HEK293 (cell line): Measurements from ENCODE around the gene PRLHR.

ENCODE experiments used
- GLI4 ChIP-seq: fragments of 450-650 bp; formaldehyde crosslinking; IDR thresholded peaks from 2 replicates; pipeline ENCODE4 v1.5.1; 2016; ENCODE audit warnings: missing biosample characterization, missing genetic modification characterization
- KLF9 ChIP-seq: fragments of 450-650 bp; formaldehyde crosslinking; IDR thresholded peaks from 2 replicates; pipeline ENCODE4 v1.5.1; 2016; ENCODE audit warnings: missing biosample characterization, missing genetic modification characterization, low read depth
- OVOL3 ChIP-seq: fragments of 450-650 bp; formaldehyde crosslinking; IDR thresholded peaks from 2 replicates; pipeline ENCODE4 v1.5.1; 2016; ENCODE audit warnings: missing biosample characterization, missing genetic modification characterization
- SETDB1 ChIP-seq: IDR thresholded peaks from one replicate; pipeline ENCODE4 v1.6.1; 2017; ENCODE audit warnings: mild to moderate bottlenecking, low read length, moderate library complexity, mixed read lengths; ENCODE audit not compliant: insufficient read length
- ZFP41 ChIP-seq: fragments of 450-650 bp; formaldehyde crosslinking; IDR thresholded peaks from 2 replicates; pipeline ENCODE4 v1.5.1; 2016; ENCODE audit warnings: missing biosample characterization, missing genetic modification characterization, borderline replicate concordance
- ZNF202 ChIP-seq: fragments of 450-650 bp; formaldehyde crosslinking; IDR thresholded peaks from 2 replicates; pipeline ENCODE4 v1.5.1; 2016; ENCODE audit warnings: missing biosample characterization, missing genetic modification characterization, borderline replicate concordance
- ZNF24 ChIP-seq: fragments of 450-650 bp; formaldehyde crosslinking; IDR thresholded peaks from 2 replicates; pipeline ENCODE4 v1.5.1; 2016; ENCODE audit warnings: missing biosample characterization, missing genetic modification characterization
- ZNF549 ChIP-seq: fragments of 450-650 bp; IDR thresholded peaks from 2 replicates; pipeline ENCODE4 v1.5.1; 2018; ENCODE audit warnings: missing biosample characterization, missing genetic modification characterization, mild to moderate bottlenecking, inconsistent platforms, moderate library complexity
- ZNF555 ChIP-seq: fragments of 450-650 bp; formaldehyde crosslinking; conservative IDR thresholded peaks from 2 replicates; pipeline ENCODE4 v1.5.1; 2017; ENCODE audit warnings: missing biosample characterization, mild to moderate bottlenecking, missing genetic modification characterization, inconsistent platforms
- TF ChIP-seq, protein P1 (sequence below): fragments of 450-650 bp; formaldehyde crosslinking; IDR thresholded peaks from 2 replicates; pipeline ENCODE4 v1.5.1; 2016; ENCODE audit warnings: missing biosample characterization, missing genetic modification characterization
- TF ChIP-seq, protein P2 (sequence below): fragments of 450-650 bp; formaldehyde crosslinking; conservative IDR thresholded peaks from 2 replicates; pipeline ENCODE4 v1.5.1; 2016; ENCODE audit warnings: low read depth, missing biosample characterization, missing genetic modification characterization

DNA sequence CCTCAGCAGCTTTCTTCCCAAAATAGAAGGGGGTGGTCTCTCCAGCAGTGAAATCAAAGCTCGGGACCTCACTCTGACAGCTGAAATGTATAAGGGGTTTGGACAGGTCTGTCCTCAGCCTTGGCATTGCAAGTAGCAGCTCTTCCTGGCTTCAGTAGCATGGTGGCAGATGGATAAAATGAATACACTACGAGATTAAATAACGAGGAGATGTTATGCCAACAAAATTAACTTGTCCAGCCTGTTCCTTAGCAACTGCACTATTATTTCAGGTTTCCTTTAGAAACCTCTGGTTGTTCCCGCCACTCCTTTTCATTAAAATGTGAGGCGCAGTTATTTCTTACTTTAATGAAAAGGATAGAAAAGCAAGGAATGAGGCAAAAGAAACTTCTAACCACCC is 24.9 kb downstream of the PRLHR start:
- TF ChIP-seq, protein P1, sequence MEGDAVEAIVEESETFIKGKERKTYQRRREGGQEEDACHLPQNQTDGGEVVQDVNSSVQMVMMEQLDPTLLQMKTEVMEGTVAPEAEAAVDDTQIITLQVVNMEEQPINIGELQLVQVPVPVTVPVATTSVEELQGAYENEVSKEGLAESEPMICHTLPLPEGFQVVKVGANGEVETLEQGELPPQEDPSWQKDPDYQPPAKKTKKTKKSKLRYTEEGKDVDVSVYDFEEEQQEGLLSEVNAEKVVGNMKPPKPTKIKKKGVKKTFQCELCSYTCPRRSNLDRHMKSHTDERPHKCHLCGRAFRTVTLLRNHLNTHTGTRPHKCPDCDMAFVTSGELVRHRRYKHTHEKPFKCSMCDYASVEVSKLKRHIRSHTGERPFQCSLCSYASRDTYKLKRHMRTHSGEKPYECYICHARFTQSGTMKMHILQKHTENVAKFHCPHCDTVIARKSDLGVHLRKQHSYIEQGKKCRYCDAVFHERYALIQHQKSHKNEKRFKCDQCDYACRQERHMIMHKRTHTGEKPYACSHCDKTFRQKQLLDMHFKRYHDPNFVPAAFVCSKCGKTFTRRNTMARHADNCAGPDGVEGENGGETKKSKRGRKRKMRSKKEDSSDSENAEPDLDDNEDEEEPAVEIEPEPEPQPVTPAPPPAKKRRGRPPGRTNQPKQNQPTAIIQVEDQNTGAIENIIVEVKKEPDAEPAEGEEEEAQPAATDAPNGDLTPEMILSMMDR (tag by site-specific recombination), result no peak
- TF ChIP-seq KLF9 (tag by site-specific recombination), result no peak
- TF ChIP-seq ZNF549 (tag by site-specific recombination), result no peak
- TF ChIP-seq, protein P2, sequence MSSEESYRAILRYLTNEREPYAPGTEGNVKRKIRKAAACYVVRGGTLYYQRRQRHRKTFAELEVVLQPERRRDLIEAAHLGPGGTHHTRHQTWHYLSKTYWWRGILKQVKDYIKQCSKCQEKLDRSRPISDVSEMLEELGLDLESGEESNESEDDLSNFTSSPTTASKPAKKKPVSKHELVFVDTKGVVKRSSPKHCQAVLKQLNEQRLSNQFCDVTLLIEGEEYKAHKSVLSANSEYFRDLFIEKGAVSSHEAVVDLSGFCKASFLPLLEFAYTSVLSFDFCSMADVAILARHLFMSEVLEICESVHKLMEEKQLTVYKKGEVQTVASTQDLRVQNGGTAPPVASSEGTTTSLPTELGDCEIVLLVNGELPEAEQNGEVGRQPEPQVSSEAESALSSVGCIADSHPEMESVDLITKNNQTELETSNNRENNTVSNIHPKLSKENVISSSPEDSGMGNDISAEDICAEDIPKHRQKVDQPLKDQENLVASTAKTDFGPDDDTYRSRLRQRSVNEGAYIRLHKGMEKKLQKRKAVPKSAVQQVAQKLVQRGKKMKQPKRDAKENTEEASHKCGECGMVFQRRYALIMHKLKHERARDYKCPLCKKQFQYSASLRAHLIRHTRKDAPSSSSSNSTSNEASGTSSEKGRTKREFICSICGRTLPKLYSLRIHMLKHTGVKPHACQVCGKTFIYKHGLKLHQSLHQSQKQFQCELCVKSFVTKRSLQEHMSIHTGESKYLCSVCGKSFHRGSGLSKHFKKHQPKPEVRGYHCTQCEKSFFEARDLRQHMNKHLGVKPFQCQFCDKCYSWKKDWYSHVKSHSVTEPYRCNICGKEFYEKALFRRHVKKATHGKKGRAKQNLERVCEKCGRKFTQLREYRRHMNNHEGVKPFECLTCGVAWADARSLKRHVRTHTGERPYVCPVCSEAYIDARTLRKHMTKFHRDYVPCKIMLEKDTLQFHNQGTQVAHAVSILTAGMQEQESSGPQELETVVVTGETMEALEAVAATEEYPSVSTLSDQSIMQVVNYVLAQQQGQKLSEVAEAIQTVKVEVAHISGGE, result no peak
- TF ChIP-seq GLI4 (tag by site-specific recombination), result no peak
- no peak for TF ChIP-seq OVOL3
- TF ChIP-seq ZFP41, result no peak
- TF ChIP-seq ZNF555 (tag by site-specific recombination), result no peak
- no peak for TF ChIP-seq SETDB1
- TF ChIP-seq ZNF24, result no peak
- no peak for TF ChIP-seq ZNF202
